Activated B cell treated with CpG ODN at 0.5 μM for 24 hours (primary cell): ENCODE data around the gene NUDT16L1. TPM values are rescaled to one million over a fixed set of nuclear protein-coding genes. Genes with fewer than 3 reads are reported as not detected.

Experiments
- ATAC-seq: fragments of 200-7000 bp; cut with Tn5 transposase; one replicate; pipeline ENCODE4 v1.10.0; 2021; ENCODE audit warnings: low read depth, mild to moderate bottlenecking, moderate library complexity
- CTCF ChIA-PET: fragments of 350-600 bp; sonication (Branson Sonifier 250); formaldehyde crosslinking; loops from one replicate; lab custom pipeline; 2021; ENCODE audit warnings: antibody characterized with exemption; lab: Charles Lee
- POLR2A ChIA-PET: fragments of 350-600 bp; sonication (Branson Sonifier 250); formaldehyde crosslinking; loops from one replicate; lab custom pipeline; 2021; ENCODE audit warnings: antibody characterized with exemption; lab: Charles Lee
- DNase-seq: peaks from one replicate; pipeline ENCODE4 v3.0.0; 2022
- H3K27ac Mint-ChIP-seq: one replicate; pipeline ENCODE4 v1.8.0; 2020; ENCODE audit warnings: mixed read lengths
- H3K27me3 Mint-ChIP-seq: one replicate; pipeline ENCODE4 v1.8.0; 2021; ENCODE audit warnings: mixed read lengths
- H3K36me3 Mint-ChIP-seq: one replicate; pipeline ENCODE4 v1.8.0; 2021; ENCODE audit warnings: low read depth, mixed read lengths
- H3K4me1 Mint-ChIP-seq: one replicate; pipeline ENCODE4 v1.8.0; 2021; ENCODE audit warnings: mixed read lengths
- H3K4me3 Mint-ChIP-seq: one replicate; pipeline ENCODE4 v1.8.0; 2020; ENCODE audit warnings: mild to moderate bottlenecking, mixed read lengths
- H3K9me3 Mint-ChIP-seq: one replicate; pipeline ENCODE4 v1.8.0; 2020; ENCODE audit warnings: mixed read lengths
- intact Hi-C: fragments of 100-400 bp; cut with micrococcal nuclease; formaldehyde crosslinking; loops from one replicate; pipeline ENCODE4 v1.15.1; 2024
- total RNA-seq: library from RNA; stranded (reverse); gene quantifications from 2 replicates; pipeline ENCODE4 v1.2.3, GENCODE V29; 2022
- TF ChIP-seq, protein P1 (sequence below): fragments of 200-600 bp; IDR thresholded peaks from one replicate; pipeline ENCODE4 v1.8.0; 2022; ENCODE audit warnings: antibody characterized with exemption, mild to moderate bottlenecking

NUDT16L1 gene
- total RNA-seq, 1 donor from 2014 or later: 32.9 TPM

GRCh38 chr16:4677994-4678393 lies 15.4 kb upstream of the NUDT16L1 start:
- H3K27ac Mint-ChIP-seq: no peak overlapping the region
- CTCF ChIA-PET: no interaction called here
- intact Hi-C loops: no loop called here

GRCh38 chr16:4678596-4678995 lies 14.8 kb upstream of the NUDT16L1 start:
- TF ChIP-seq, protein P1, sequence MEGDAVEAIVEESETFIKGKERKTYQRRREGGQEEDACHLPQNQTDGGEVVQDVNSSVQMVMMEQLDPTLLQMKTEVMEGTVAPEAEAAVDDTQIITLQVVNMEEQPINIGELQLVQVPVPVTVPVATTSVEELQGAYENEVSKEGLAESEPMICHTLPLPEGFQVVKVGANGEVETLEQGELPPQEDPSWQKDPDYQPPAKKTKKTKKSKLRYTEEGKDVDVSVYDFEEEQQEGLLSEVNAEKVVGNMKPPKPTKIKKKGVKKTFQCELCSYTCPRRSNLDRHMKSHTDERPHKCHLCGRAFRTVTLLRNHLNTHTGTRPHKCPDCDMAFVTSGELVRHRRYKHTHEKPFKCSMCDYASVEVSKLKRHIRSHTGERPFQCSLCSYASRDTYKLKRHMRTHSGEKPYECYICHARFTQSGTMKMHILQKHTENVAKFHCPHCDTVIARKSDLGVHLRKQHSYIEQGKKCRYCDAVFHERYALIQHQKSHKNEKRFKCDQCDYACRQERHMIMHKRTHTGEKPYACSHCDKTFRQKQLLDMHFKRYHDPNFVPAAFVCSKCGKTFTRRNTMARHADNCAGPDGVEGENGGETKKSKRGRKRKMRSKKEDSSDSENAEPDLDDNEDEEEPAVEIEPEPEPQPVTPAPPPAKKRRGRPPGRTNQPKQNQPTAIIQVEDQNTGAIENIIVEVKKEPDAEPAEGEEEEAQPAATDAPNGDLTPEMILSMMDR: no peak
- H3K4me1 Mint-ChIP-seq: peaks cover 4% of the 10 kb centered on the region
- CTCF ChIA-PET: no interaction called here
- no peak for DNase-seq
- no peaks in the 10 kb centered on the region for H3K27me3 Mint-ChIP-seq
- no peak for ATAC-seq
- peaks cover 50% of the 10 kb centered on the region for H3K36me3 Mint-ChIP-seq
- no peak overlapping the region for H3K4me3 Mint-ChIP-seq
- POLR2A ChIA-PET: no interaction called here
- no peaks in the 10 kb centered on the region for H3K9me3 Mint-ChIP-seq
- H3K27ac Mint-ChIP-seq: no peak overlapping the region
- intact Hi-C loops: no loop called here

More at GRCh38 chr16:4677994-4678393, 15.4 kb upstream of the NUDT16L1 start:
- DNase-seq: no peak
- no peaks in the 10 kb centered on the region for H3K27me3 Mint-ChIP-seq
- TF ChIP-seq, protein P1: no peak
- ATAC-seq: no peak
- peaks cover 47% of the 10 kb centered on the region for H3K36me3 Mint-ChIP-seq
- POLR2A ChIA-PET: no interaction called here
- H3K4me3 Mint-ChIP-seq: no peak overlapping the region
- H3K9me3 Mint-ChIP-seq: no peaks in the 10 kb centered on the region
- peaks cover 4% of the 10 kb centered on the region for H3K4me1 Mint-ChIP-seq

DNA sequence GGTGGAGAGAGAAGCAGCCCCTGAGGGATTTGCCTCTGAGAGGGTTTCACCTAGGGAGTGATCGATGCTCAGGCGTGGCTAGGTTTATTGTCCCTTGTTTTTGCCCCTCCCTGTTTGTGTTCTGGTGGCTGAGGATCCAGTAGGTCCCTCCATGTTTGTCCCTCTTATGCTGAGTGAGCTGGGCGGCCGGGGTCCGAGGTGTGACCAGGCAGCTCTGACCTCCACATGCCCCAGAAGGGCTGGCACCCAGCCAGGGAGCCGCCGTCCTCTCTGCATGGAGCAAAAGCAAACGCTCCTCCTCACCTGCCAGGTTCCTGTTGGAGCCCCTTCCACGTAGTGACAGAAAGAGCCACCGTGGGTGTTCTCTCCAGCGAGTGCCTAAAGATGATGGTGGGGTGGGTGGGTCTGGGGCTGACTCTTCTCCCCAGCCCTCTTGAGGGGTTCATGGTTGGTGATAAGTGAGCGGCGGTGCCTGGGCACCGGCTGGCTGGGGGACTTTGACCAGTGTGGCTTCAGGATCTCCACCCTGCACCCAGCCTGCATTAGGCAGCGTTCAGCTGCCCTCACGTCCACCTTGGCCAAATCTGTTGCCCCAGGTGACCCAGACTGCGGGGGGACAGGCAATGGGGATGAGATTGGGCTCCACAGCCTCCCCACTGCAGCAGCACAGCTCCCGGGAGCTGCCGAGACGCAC lies 14.1 kb upstream of the NUDT16L1 start:
- DNase-seq: no peak
- no peak overlapping the region for H3K27ac Mint-ChIP-seq
- H3K36me3 Mint-ChIP-seq: peaks cover 50% of the 10 kb centered on the region
- POLR2A ChIA-PET: no interaction called here
- H3K4me3 Mint-ChIP-seq: no peak overlapping the region
- no peaks in the 10 kb centered on the region for H3K27me3 Mint-ChIP-seq
- peaks cover 4% of the 10 kb centered on the region for H3K4me1 Mint-ChIP-seq
- CTCF ChIA-PET: no interaction called here
- intact Hi-C loops: no loop called here
- ATAC-seq: no peak
- TF ChIP-seq, protein P1: no peak
- no peaks in the 10 kb centered on the region for H3K9me3 Mint-ChIP-seq

- CTCF ChIA-PET: no interaction called here
- Mint-ChIP-seq H3K4me1 (peaks cover 4% of the 10 kb centered on the region), H3K27ac (peak overlapping the region; percentile 53), H3K9me3 (no peaks in the 10 kb centered on the region), H3K36me3 (peaks cover 56% of the 10 kb centered on the region), H3K4me3 (no peak overlapping the region), H3K27me3 (no peaks in the 10 kb centered on the region)
- DNase-seq: no peak
- TF ChIP-seq, protein P1: no peak
- no peak for ATAC-seq
- POLR2A ChIA-PET: no interaction called here
- intact Hi-C loops: no loop called here
Observed at GRCh38 chr16:4679850-4680636, 13.3 kb upstream of the NUDT16L1 start.
